Small intestine (tissue), 7 donors: ENCODE measurements around the gene APOL1. TPM values are rescaled to one million over a fixed set of nuclear protein-coding genes. Genes with fewer than 3 reads are reported as not detected.
"Not testable (repeated sequence)": the region's sequence is repeated elsewhere in the genome, so short reads cannot be mapped to it uniquely, and the experiment has no call there.

ENCODE experiments used
- DNase-seq, 2 donors: peaks; one replicate each; pipeline versions ENCODE4 v3.0.0 to v3.0.0-alpha.2; 2013
- FAIRE-seq: peaks from 2 replicates; lab custom pipeline; 2012; peaks lifted over from hg19 to GRCh38; lab: Jason Lieb, UNC
- H3K27ac ChIP-seq, 3 donors: one replicate each; pipeline ENCODE4 v1.5.1; 2013; ENCODE audit warnings: low read length in 2 of 3, mild to moderate bottlenecking in 2 of 3, control low read depth in 1 of 3, inconsistent platforms in 1 of 3, low read depth in 1 of 3, moderate library complexity in 1 of 3
- H3K27me3 ChIP-seq, 3 donors: one replicate each; pipeline ENCODE4 v1.6.1; 2013; ENCODE audit warnings: low read length in 3 of 3, inconsistent platforms in 1 of 3; ENCODE audit not compliant: control insufficient read depth in 3 of 3, insufficient read depth in 3 of 3
- H3K36me3 ChIP-seq, 3 donors: one replicate each; pipeline ENCODE4 v1.6.1; 2013; ENCODE audit warnings: low read length in 3 of 3, inconsistent platforms in 1 of 3, low read depth in 1 of 3, mild to moderate bottlenecking in 1 of 3, moderate library complexity in 1 of 3; ENCODE audit not compliant: control insufficient read depth in 3 of 3, insufficient read depth in 2 of 3
- H3K4me1 ChIP-seq, 3 donors: one replicate each; pipeline ENCODE4 v1.6.1; 2013; ENCODE audit warnings: low read length in 2 of 3, inconsistent platforms in 1 of 3, low read depth in 1 of 3, mild to moderate bottlenecking in 1 of 3, moderate library complexity in 1 of 3; ENCODE audit not compliant: control insufficient read depth in 3 of 3, insufficient read depth in 2 of 3
- H3K4me3 ChIP-seq, 3 donors: one replicate each; pipeline ENCODE4 v1.5.1; 2013; ENCODE audit warnings: low read length in 3 of 3, control low read depth in 1 of 3, inconsistent platforms in 1 of 3, low read depth in 1 of 3, mild to moderate bottlenecking in 1 of 3, moderate library complexity in 1 of 3
- H3K9me3 ChIP-seq, 2 donors: one replicate each; pipeline ENCODE4 v1.6.1; 2013; ENCODE audit warnings: low read depth in 1 of 2, low read length in 1 of 2; ENCODE audit not compliant: control insufficient read depth in 2 of 2, insufficient read depth in 1 of 2
- whole genome bisulfite sequencing, 3 donors: extraction: QIAGEN DNeasy Blood & Tissue Kit; methylation state at CpG; one replicate each; pipeline ENCODE4 v1.1.7; 2013; 5-methylcytosine and 5-hydroxymethylcytosine counted together
- polyA plus RNA-seq, 4 donors: library from polyadenylated mRNA; stranded (reverse) in 3 of 4; unstranded in 1 of 4; fragments of 200-250 nt in 3 of 4; fragments of 120-200 nt in 1 of 4; gene quantifications; one replicate each; pipeline versions ENCODE4 v1.2.1 to v1.2.3, GENCODE V29; 2013
- donor health status: healthy with polysubstance abuse.
- donor health status: control.
- donor health status: control.
- donor health status: Bipolar disorder and iron deficiency.
- donor health status: healthy.

The APOL1 gene
- polyA plus RNA-seq, 4 donors = 7.7 to 32.2 (median 8.5) TPM

- 92 to 99% (median 96%) methylated on average over 8 of the region's 8 CpGs for WGBS, 3 donors
- no peak overlapping the region for H3K27ac ChIP-seq
- FAIRE-seq (no peak), DNase-seq (no peak)
- no peak overlapping the region for H3K4me3 ChIP-seq
- peaks cover 9 to 56% (median 18%) of the 10 kb centered on the region in 3 donors for H3K36me3 ChIP-seq
- H3K27me3 ChIP-seq = no peaks in the 10 kb centered on the region
- no peaks in the 10 kb centered on the region for H3K4me1 ChIP-seq
- H3K9me3 ChIP-seq = no peaks in the 10 kb centered on the region
These were observed 25.1 kb upstream of the APOL1 start for GRCh38 chr22:36227806-36228205.

- DNase-seq, H3K9me3 ChIP-seq, H3K27ac ChIP-seq, H3K4me1 ChIP-seq, H3K27me3 ChIP-seq, H3K4me3 ChIP-seq, FAIRE-seq: not testable (repeated sequence)
- H3K36me3 ChIP-seq = peaks cover 9 to 61% (median 19%) of the 10 kb centered on the region in 3 donors
- 60 to 82% (median 82%) methylated on average over 1 of the region's 1 CpG for WGBS, 3 donors
These were observed 24.6 kb upstream of the APOL1 start for GRCh38 chr22:36228369-36228768.

GRCh38 chr22:36228944-36229343 is 24.0 kb upstream of the APOL1 start:
- FAIRE-seq = no peak
- Histone ChIP-seq H3K27ac (no peak overlapping the region), H3K4me3 (no peak overlapping the region), H3K27me3 (no peaks in the 10 kb centered on the region), H3K36me3 (peaks cover 9 to 63% (median 19%) of the 10 kb centered on the region in 3 donors), H3K4me1 (no peaks in the 10 kb centered on the region), H3K9me3 (no peaks in the 10 kb centered on the region)
- 84 to 88% (median 87%) methylated on average over 7 of the region's 7 CpGs for WGBS, 3 donors
- no peak for DNase-seq

GRCh38 chr22:36229649-36230048 is 23.3 kb upstream of the APOL1 start:
- FAIRE-seq, DNase-seq, H3K9me3 ChIP-seq, H3K27ac ChIP-seq, H3K27me3 ChIP-seq, H3K4me1 ChIP-seq, H3K4me3 ChIP-seq: not testable (repeated sequence)
- 86 to 99% (median 97%) methylated on average over 3 of the region's 3 CpGs for WGBS, 3 donors
- peaks cover 9 to 63% (median 19%) of the 10 kb centered on the region in 3 donors for H3K36me3 ChIP-seq

GRCh38 chr22:36231051-36231450 is 21.9 kb upstream of the APOL1 start:
- H3K27ac ChIP-seq, DNase-seq, FAIRE-seq, H3K27me3 ChIP-seq, H3K4me3 ChIP-seq, H3K9me3 ChIP-seq: not testable (repeated sequence)
- Histone ChIP-seq H3K4me1 (peaks cover 0 to 11% (median 0%) of the 10 kb centered on the region in 3 donors), H3K36me3 (peaks cover 9 to 58% (median 19%) of the 10 kb centered on the region in 3 donors)
- 82 to 96% (median 91%) methylated on average over 5 of the region's 5 CpGs for WGBS, 3 donors

- Histone ChIP-seq H3K27me3 (no peaks in the 10 kb centered on the region), H3K36me3 (peaks cover 3 to 53% (median 16%) of the 10 kb centered on the region in 3 donors)
- no peak for FAIRE-seq
These were observed 20.1 kb upstream of the APOL1 start for GRCh38 chr22:36232715-36233401.

GRCh38 chr22:36233796-36234195 is 19.1 kb upstream of the APOL1 start:
- H3K36me3 ChIP-seq = peaks cover 0 to 47% (median 14%) of the 10 kb centered on the region in 3 donors
- WGBS, 3 donors = 84 to 92% (median 91%) methylated on average over 7 of the region's 7 CpGs
- H3K27ac ChIP-seq = no peak overlapping the region
- FAIRE-seq (no peak), DNase-seq (no peak)
- peaks cover 8 to 24% (median 18%) of the 10 kb centered on the region in 3 donors for H3K4me1 ChIP-seq
- H3K4me3 ChIP-seq = no peak overlapping the region
- H3K27me3 ChIP-seq = no peaks in the 10 kb centered on the region
- no peaks in the 10 kb centered on the region for H3K9me3 ChIP-seq

More at GRCh38 chr22:36232715-36233401, 20.1 kb upstream of the APOL1 start:
- no peak overlapping the region for H3K27ac ChIP-seq
- no peak for DNase-seq
- H3K4me3 ChIP-seq = no peak overlapping the region
- H3K4me1 ChIP-seq = peaks cover 8 to 18% (median 15%) of the 10 kb centered on the region in 3 donors
- 77 to 83% (median 79%) methylated on average over 13 of the region's 13 CpGs for WGBS, 3 donors
- H3K9me3 ChIP-seq = no peaks in the 10 kb centered on the region

GRCh38 chr22:36234213-36234612 is 18.7 kb upstream of the APOL1 start:
- 67 to 78% (median 77%) methylated on average over 2 of the region's 2 CpGs for WGBS, 3 donors
- Histone ChIP-seq H3K36me3 (peaks cover 0 to 43% (median 14%) of the 10 kb centered on the region in 3 donors), H3K4me1 (peaks cover 8 to 24% (median 18%) of the 10 kb centered on the region in 3 donors), H3K9me3 (no peaks in the 10 kb centered on the region), H3K27me3 (no peaks in the 10 kb centered on the region), H3K27ac (no peak overlapping the region), H3K4me3 (no peak overlapping the region)
- FAIRE-seq = no peak
- no peak for DNase-seq
